SK-N-SH (cell line): ENCODE results near the gene IFNA21.
"Not testable (repeated sequence)": the region's sequence is repeated elsewhere in the genome, so short reads cannot be mapped to it uniquely, and the experiment has no call there.

Source experiments
- FOXJ3 ChIP-seq: sonication (generic); formaldehyde crosslinking; IDR thresholded peaks from 2 replicates; pipeline ENCODE4 v1.5.1; 2020; ENCODE audit warnings: mild to moderate bottlenecking, missing genetic modification reagents
- TF ChIP-seq, protein P1 (sequence below): fragments of 200-600 bp; sonication (generic); IDR thresholded peaks from 2 replicates; pipeline ENCODE4 v1.6.1; 2017; ENCODE audit warnings: antibody characterized with exemption, mild to moderate bottlenecking, moderate library complexity

DNA sequence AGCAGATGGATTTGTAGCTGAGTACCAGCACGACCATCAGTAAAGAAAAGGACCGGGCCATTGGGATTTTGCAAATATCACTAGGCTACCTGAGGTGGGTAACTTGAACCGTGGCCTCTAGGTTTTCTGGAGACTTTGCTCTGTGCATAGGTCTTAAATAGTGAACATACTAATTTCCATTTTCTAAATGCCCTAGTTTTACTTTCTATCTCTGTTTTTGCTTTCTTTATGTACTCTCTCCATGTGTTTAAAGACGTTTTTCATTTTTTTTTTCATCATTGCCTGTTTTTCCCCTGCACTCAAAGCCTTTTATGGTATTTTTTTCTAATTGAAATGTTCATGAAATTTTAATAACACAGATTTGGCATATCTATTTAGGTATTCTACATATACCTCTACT lies 35.6 kb upstream of the IFNA21 start, which contains the start of gene IFNA7:
- not testable (repeated sequence) for TF ChIP-seq FOXJ3 (CRISPR knock-in tag)
- TF ChIP-seq, protein P1, sequence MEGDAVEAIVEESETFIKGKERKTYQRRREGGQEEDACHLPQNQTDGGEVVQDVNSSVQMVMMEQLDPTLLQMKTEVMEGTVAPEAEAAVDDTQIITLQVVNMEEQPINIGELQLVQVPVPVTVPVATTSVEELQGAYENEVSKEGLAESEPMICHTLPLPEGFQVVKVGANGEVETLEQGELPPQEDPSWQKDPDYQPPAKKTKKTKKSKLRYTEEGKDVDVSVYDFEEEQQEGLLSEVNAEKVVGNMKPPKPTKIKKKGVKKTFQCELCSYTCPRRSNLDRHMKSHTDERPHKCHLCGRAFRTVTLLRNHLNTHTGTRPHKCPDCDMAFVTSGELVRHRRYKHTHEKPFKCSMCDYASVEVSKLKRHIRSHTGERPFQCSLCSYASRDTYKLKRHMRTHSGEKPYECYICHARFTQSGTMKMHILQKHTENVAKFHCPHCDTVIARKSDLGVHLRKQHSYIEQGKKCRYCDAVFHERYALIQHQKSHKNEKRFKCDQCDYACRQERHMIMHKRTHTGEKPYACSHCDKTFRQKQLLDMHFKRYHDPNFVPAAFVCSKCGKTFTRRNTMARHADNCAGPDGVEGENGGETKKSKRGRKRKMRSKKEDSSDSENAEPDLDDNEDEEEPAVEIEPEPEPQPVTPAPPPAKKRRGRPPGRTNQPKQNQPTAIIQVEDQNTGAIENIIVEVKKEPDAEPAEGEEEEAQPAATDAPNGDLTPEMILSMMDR: not testable (repeated sequence)
